Loucy (cell line): Measurements from ENCODE around the gene CBFB.

Source experiments
- H2AFZ ChIP-seq: fragments of 200-600 bp; sonication (generic); 2 replicates; pipeline ENCODE4 v1.6.0; 2016; ENCODE audit warnings: antibody characterized with exemption, mild to moderate bottlenecking, low read length, moderate library complexity
- H3F3A ChIP-seq: fragments of 200-600 bp; 2 replicates; pipeline ENCODE4 v1.6.0; 2016; ENCODE audit warnings: antibody characterized with exemption, low read depth, mild to moderate bottlenecking
- H3K27me3 ChIP-seq: fragments of 200-600 bp; sonication (generic); 2 replicates; pipeline ENCODE4 v1.6.1; 2014; ENCODE audit warnings: low read length, mild to moderate bottlenecking; ENCODE audit not compliant: insufficient read depth, poor library complexity, severe bottlenecking
- H3K36me3 ChIP-seq: fragments of 200-600 bp; sonication (generic); 2 replicates; pipeline ENCODE4 v1.6.1; 2016; ENCODE audit warnings: low read length; ENCODE audit not compliant: insufficient read depth
- H3K4me1 ChIP-seq: fragments of 200-600 bp; sonication (generic); 2 replicates; pipeline ENCODE4 v1.5.1; 2014; ENCODE audit warnings: low read length, mild to moderate bottlenecking; ENCODE audit not compliant: insufficient read depth, poor library complexity, severe bottlenecking
- H3K4me2 ChIP-seq: fragments of 200-600 bp; sonication (generic); 2 replicates; pipeline ENCODE4 v1.6.0; 2014; ENCODE audit warnings: antibody characterized with exemption, low read length, low read depth, mild to moderate bottlenecking; ENCODE audit not compliant: poor library complexity, severe bottlenecking
- H3K4me3 ChIP-seq: fragments of 200-600 bp; sonication (generic); 2 replicates; pipeline ENCODE4 v1.5.1; 2014; ENCODE audit warnings: low read length, mild to moderate bottlenecking, mixed read lengths; ENCODE audit not compliant: poor library complexity, severe bottlenecking
- H3K79me2 ChIP-seq: fragments of 200-600 bp; sonication (generic); 2 replicates; pipeline ENCODE4 v1.6.1; 2014; ENCODE audit warnings: low read length; ENCODE audit not compliant: insufficient read depth
- H3K9ac ChIP-seq: fragments of 200-600 bp; sonication (generic); 2 replicates; pipeline ENCODE4 v1.6.0; 2014; ENCODE audit warnings: mild to moderate bottlenecking, low read depth, low read length, moderate library complexity; ENCODE audit not compliant: poor library complexity, severe bottlenecking
- H3K9me2 ChIP-seq: fragments of 200-600 bp; sonication (generic); replicated peaks from 2 replicates; pipeline ENCODE4 v1.6.1; 2016; ENCODE audit warnings: low read depth, low read length, mixed read lengths
- H3K9me3 ChIP-seq: fragments of 200-600 bp; sonication (generic); 2 replicates; pipeline ENCODE4 v1.6.1; 2014; ENCODE audit warnings: mild to moderate bottlenecking, antibody characterized with exemption, low read length, low read depth; ENCODE audit not compliant: insufficient read depth
- H4K20me1 ChIP-seq: fragments of 200-600 bp; sonication (generic); 2 replicates; pipeline ENCODE4 v1.6.0; 2014; ENCODE audit warnings: antibody characterized with exemption, low read length, mild to moderate bottlenecking; ENCODE audit not compliant: insufficient read depth, poor library complexity, severe bottlenecking
- CTCF ChIP-seq: fragments of 200-600 bp; sonication (generic); conservative IDR thresholded peaks from 2 replicates; pipeline ENCODE4 v1.5.1; 2014; ENCODE audit warnings: mild to moderate bottlenecking, antibody characterized with exemption, low read length
- EZH2phosphoT487 ChIP-seq: fragments of 200-600 bp; IDR thresholded peaks from 2 replicates; pipeline ENCODE4 v1.6.1; 2018; ENCODE audit warnings: antibody characterized with exemption, mild to moderate bottlenecking, moderate library complexity, borderline replicate concordance

CBFB gene

GRCh38 chr16:67098599-67098998 is 69.7 kb downstream of the CBFB start:
- Histone ChIP-seq H3K79me2 (peaks cover 8% of the 10 kb centered on the region), H3K9ac (no peak overlapping the region), H3K9me3 (no peaks in the 10 kb centered on the region), H2AFZ (no peak overlapping the region), H3K27me3 (no peaks in the 10 kb centered on the region), H3K36me3 (peaks cover 41% of the 10 kb centered on the region; the same call in 1 of the 2 replicates), H3K4me2 (no peak overlapping the region), H4K20me1 (peaks cover 4% of the 10 kb centered on the region), H3F3A (peaks cover 6% of the 10 kb centered on the region; the same call in 1 of the 2 replicates), H3K4me3 (no peak overlapping the region), H3K9me2 (no peaks in the 10 kb centered on the region), H3K4me1 (no peaks in the 10 kb centered on the region)
- TF ChIP-seq CTCF (no peak), EZH2phosphoT487 (no peak)

- no peak for TF ChIP-seq EZH2phosphoT487
- peak; percentile 58 for TF ChIP-seq CTCF
- Histone ChIP-seq H3K36me3 (peaks cover 32% of the 10 kb centered on the region; the same call in 1 of the 2 replicates), H3K4me3 (no peak overlapping the region)
Measured at GRCh38 chr16:67100569-67101310, 71.8 kb downstream of the CBFB start.

GRCh38 chr16:67101311-67102082 is 72.5 kb downstream of the CBFB start:
- Histone ChIP-seq H3K9me2 (no peaks in the 10 kb centered on the region), H3K36me3 (peaks cover 32% of the 10 kb centered on the region; the same call in 1 of the 2 replicates), H3K4me1 (no peaks in the 10 kb centered on the region), H3K27me3 (no peaks in the 10 kb centered on the region), H3K9me3 (no peaks in the 10 kb centered on the region), H3F3A (peaks cover 11% of the 10 kb centered on the region; the same call in 1 of the 2 replicates), H4K20me1 (no peaks in the 10 kb centered on the region), H3K9ac (no peak overlapping the region), H2AFZ (no peak overlapping the region), H3K4me3 (no peak overlapping the region), H3K4me2 (no peak overlapping the region), H3K79me2 (no peaks in the 10 kb centered on the region)
- TF ChIP-seq CTCF (no peak; the same call in 1 of the 2 replicates), EZH2phosphoT487 (no peak)

More at GRCh38 chr16:67100569-67101310, 71.8 kb downstream of the CBFB start:
- Histone ChIP-seq H3K4me2 (no peak overlapping the region), H2AFZ (no peak overlapping the region), H3K4me1 (no peaks in the 10 kb centered on the region), H3K9me2 (no peaks in the 10 kb centered on the region), H3K79me2 (no peaks in the 10 kb centered on the region; the same call in 1 of the 2 replicates), H3K9ac (no peak overlapping the region), H3F3A (peaks cover 6% of the 10 kb centered on the region; the same call in 1 of the 2 replicates), H3K27me3 (no peaks in the 10 kb centered on the region), H3K9me3 (no peaks in the 10 kb centered on the region), H4K20me1 (no peaks in the 10 kb centered on the region)
